ENCODE data around the gene HBS1L.

The HBS1L gene

GRCh38 chr6:134936931-134937330 lies 117.7 kb downstream of the HBS1L start:
- Histone ChIP-seq H3K27ac (ENCODE audit: low read length) (no peak overlapping the region), H3K9me3 (ENCODE audit: control insufficient read depth in 2 of 2, low read length in 2 of 2) (no peaks in the 10 kb centered on the region), H3K4me1 (ENCODE audit: control insufficient read depth, insufficient read depth, low read length) (no peaks in the 10 kb centered on the region), H3K4me3 (ENCODE audit: low read length in 2 of 2) (no peak overlapping the region), H3K36me3 (ENCODE audit: control insufficient read depth in 2 of 2, insufficient read depth in 2 of 2, low read length in 2 of 2) (no peaks in the 10 kb centered on the region), H3K27me3 (ENCODE audit: control insufficient read depth in 1 of 2, insufficient read depth in 2 of 2, low read length in 2 of 2) (no peaks in the 10 kb centered on the region), H3K9ac (ENCODE audit: low read length in 2 of 2) (no peak overlapping the region)

GRCh38 chr6:134936476-134936875 lies 118.1 kb downstream of the HBS1L start:
- H3K4me1 ChIP-seq (ENCODE audit: control insufficient read depth, insufficient read depth, low read length) = no peaks in the 10 kb centered on the region
- H3K36me3 ChIP-seq (ENCODE audit: control insufficient read depth in 2 of 2, insufficient read depth in 2 of 2, low read length in 2 of 2) = no peaks in the 10 kb centered on the region
- H3K4me3 ChIP-seq (ENCODE audit: low read length in 2 of 2) = no peak overlapping the region
- no peak overlapping the region for H3K27ac ChIP-seq (ENCODE audit: low read length)
- H3K27me3 ChIP-seq (ENCODE audit: control insufficient read depth in 1 of 2, insufficient read depth in 2 of 2, low read length in 2 of 2) = no peaks in the 10 kb centered on the region
- no peak overlapping the region for H3K9ac ChIP-seq (ENCODE audit: low read length in 2 of 2)
- H3K9me3 ChIP-seq (ENCODE audit: control insufficient read depth in 2 of 2, low read length in 2 of 2) = no peaks in the 10 kb centered on the region

GRCh38 chr6:134934793-134935485 lies 119.7 kb downstream of the HBS1L start:
- H3K9me3 ChIP-seq (ENCODE audit: control insufficient read depth in 2 of 2, low read length in 2 of 2) = no peaks in the 10 kb centered on the region
- no peak overlapping the region for H3K27ac ChIP-seq (ENCODE audit: low read length)

GRCh38 chr6:134932535-134933470 lies 121.8 kb downstream of the HBS1L start:
- Histone ChIP-seq H3K4me3 (ENCODE audit: low read length in 2 of 2) (no peak overlapping the region), H3K36me3 (ENCODE audit: control insufficient read depth in 2 of 2, insufficient read depth in 2 of 2, low read length in 2 of 2) (peaks cover 0 to 2% of the 10 kb centered on the region in 2 donors), H3K4me1 (ENCODE audit: control insufficient read depth, insufficient read depth, low read length) (no peaks in the 10 kb centered on the region), H3K27ac (ENCODE audit: low read length) (no peak overlapping the region), H3K9ac (ENCODE audit: low read length in 2 of 2) (no peak overlapping the region), H3K27me3 (ENCODE audit: control insufficient read depth in 1 of 2, insufficient read depth in 2 of 2, low read length in 2 of 2) (no peaks in the 10 kb centered on the region), H3K9me3 (ENCODE audit: control insufficient read depth in 2 of 2, low read length in 2 of 2) (no peaks in the 10 kb centered on the region)

More at GRCh38 chr6:134934793-134935485, 119.7 kb downstream of the HBS1L start:
- no peaks in the 10 kb centered on the region for H3K4me1 ChIP-seq (ENCODE audit: control insufficient read depth, insufficient read depth, low read length)
- peaks cover 0 to 2% of the 10 kb centered on the region in 2 donors for H3K36me3 ChIP-seq (ENCODE audit: control insufficient read depth in 2 of 2, insufficient read depth in 2 of 2, low read length in 2 of 2)
- no peaks in the 10 kb centered on the region for H3K27me3 ChIP-seq (ENCODE audit: control insufficient read depth in 1 of 2, insufficient read depth in 2 of 2, low read length in 2 of 2)
- H3K9ac ChIP-seq (ENCODE audit: low read length in 2 of 2) = no peak overlapping the region
- no peak overlapping the region for H3K4me3 ChIP-seq (ENCODE audit: low read length in 2 of 2)

- no peak overlapping the region for H3K27ac ChIP-seq (ENCODE audit: low read length)
Observed at GRCh38 chr6:134932098-134932497, 122.5 kb downstream of the HBS1L start.

GRCh38 chr6:134930463-134930862 lies 124.2 kb downstream of the HBS1L start:
- no peak overlapping the region for H3K27ac ChIP-seq (ENCODE audit: low read length)
- no peak overlapping the region for H3K9ac ChIP-seq (ENCODE audit: low read length in 2 of 2)
- H3K4me1 ChIP-seq (ENCODE audit: control insufficient read depth, insufficient read depth, low read length) = no peaks in the 10 kb centered on the region
- no peaks in the 10 kb centered on the region for H3K27me3 ChIP-seq (ENCODE audit: control insufficient read depth in 1 of 2, insufficient read depth in 2 of 2, low read length in 2 of 2)
- H3K4me3 ChIP-seq (ENCODE audit: low read length in 2 of 2) = no peak overlapping the region
- H3K9me3 ChIP-seq (ENCODE audit: control insufficient read depth in 2 of 2, low read length in 2 of 2) = no peaks in the 10 kb centered on the region
- peaks cover 0 to 2% of the 10 kb centered on the region in 2 donors for H3K36me3 ChIP-seq (ENCODE audit: control insufficient read depth in 2 of 2, insufficient read depth in 2 of 2, low read length in 2 of 2)

More at GRCh38 chr6:134932098-134932497, 122.5 kb downstream of the HBS1L start:
- Histone ChIP-seq H3K4me3 (ENCODE audit: low read length in 2 of 2) (no peak overlapping the region), H3K27me3 (ENCODE audit: control insufficient read depth in 1 of 2, insufficient read depth in 2 of 2, low read length in 2 of 2) (no peaks in the 10 kb centered on the region), H3K9ac (ENCODE audit: low read length in 2 of 2) (no peak overlapping the region), H3K9me3 (ENCODE audit: control insufficient read depth in 2 of 2, low read length in 2 of 2) (no peaks in the 10 kb centered on the region), H3K4me1 (ENCODE audit: control insufficient read depth, insufficient read depth, low read length) (no peaks in the 10 kb centered on the region), H3K36me3 (ENCODE audit: control insufficient read depth in 2 of 2, insufficient read depth in 2 of 2, low read length in 2 of 2) (peaks cover 0 to 2% of the 10 kb centered on the region in 2 donors)

- H3K9ac ChIP-seq (ENCODE audit: low read length in 2 of 2) = no peak overlapping the region
- peaks cover 0 to 2% of the 10 kb centered on the region in 2 donors for H3K36me3 ChIP-seq (ENCODE audit: control insufficient read depth in 2 of 2, insufficient read depth in 2 of 2, low read length in 2 of 2)
- no peaks in the 10 kb centered on the region for H3K27me3 ChIP-seq (ENCODE audit: control insufficient read depth in 1 of 2, insufficient read depth in 2 of 2, low read length in 2 of 2)
- no peaks in the 10 kb centered on the region for H3K4me1 ChIP-seq (ENCODE audit: control insufficient read depth, insufficient read depth, low read length)
- no peak overlapping the region for H3K27ac ChIP-seq (ENCODE audit: low read length)
- H3K4me3 ChIP-seq (ENCODE audit: low read length in 2 of 2) = no peak overlapping the region
- H3K9me3 ChIP-seq (ENCODE audit: control insufficient read depth in 2 of 2, low read length in 2 of 2) = no peaks in the 10 kb centered on the region
Observed at GRCh38 chr6:134928151-134928900, 126.3 kb downstream of the HBS1L start.

GRCh38 chr6:134925800-134926199 lies 128.8 kb downstream of the HBS1L start:
- H3K36me3 ChIP-seq (ENCODE audit: control insufficient read depth in 2 of 2, insufficient read depth in 2 of 2, low read length in 2 of 2) = peaks cover 0 to 2% of the 10 kb centered on the region in 2 donors
- no peak overlapping the region for H3K9ac ChIP-seq (ENCODE audit: low read length in 2 of 2)

GRCh38 chr6:134921721-134922261 lies 132.8 kb downstream of the HBS1L start:
- Histone ChIP-seq H3K36me3 (ENCODE audit: control insufficient read depth in 2 of 2, insufficient read depth in 2 of 2, low read length in 2 of 2) (peaks cover 0 to 3% of the 10 kb centered on the region in 2 donors), H3K9me3 (ENCODE audit: control insufficient read depth in 2 of 2, low read length in 2 of 2) (no peaks in the 10 kb centered on the region), H3K4me1 (ENCODE audit: control insufficient read depth, insufficient read depth, low read length) (no peaks in the 10 kb centered on the region), H3K27ac (ENCODE audit: low read length) (no peak overlapping the region), H3K4me3 (ENCODE audit: low read length in 2 of 2) (no peak overlapping the region), H3K27me3 (ENCODE audit: control insufficient read depth in 1 of 2, insufficient read depth in 2 of 2, low read length in 2 of 2) (no peaks in the 10 kb centered on the region), H3K9ac (ENCODE audit: low read length in 2 of 2) (no peak overlapping the region)

More at GRCh38 chr6:134925800-134926199, 128.8 kb downstream of the HBS1L start:
- Histone ChIP-seq H3K27me3 (ENCODE audit: control insufficient read depth in 1 of 2, insufficient read depth in 2 of 2, low read length in 2 of 2) (no peaks in the 10 kb centered on the region), H3K27ac (ENCODE audit: low read length) (no peak overlapping the region), H3K4me3 (ENCODE audit: low read length in 2 of 2) (no peak overlapping the region), H3K9me3 (ENCODE audit: control insufficient read depth in 2 of 2, low read length in 2 of 2) (no peaks in the 10 kb centered on the region), H3K4me1 (ENCODE audit: control insufficient read depth, insufficient read depth, low read length) (no peaks in the 10 kb centered on the region)

- Histone ChIP-seq H3K27me3 (ENCODE audit: control insufficient read depth in 1 of 2, insufficient read depth in 2 of 2, low read length in 2 of 2) (no peaks in the 10 kb centered on the region), H3K27ac (ENCODE audit: low read length) (no peak overlapping the region), H3K4me1 (ENCODE audit: control insufficient read depth, insufficient read depth, low read length) (no peaks in the 10 kb centered on the region), H3K9me3 (ENCODE audit: control insufficient read depth in 2 of 2, low read length in 2 of 2) (no peaks in the 10 kb centered on the region), H3K9ac (ENCODE audit: low read length in 2 of 2) (no peak overlapping the region), H3K4me3 (ENCODE audit: low read length in 2 of 2) (no peak overlapping the region), H3K36me3 (ENCODE audit: control insufficient read depth in 2 of 2, insufficient read depth in 2 of 2, low read length in 2 of 2) (peaks cover 0 to 3% of the 10 kb centered on the region in 2 donors)
Observed at GRCh38 chr6:134921276-134921675, 133.3 kb downstream of the HBS1L start.
